HG03575 (cell line): Measurements from ENCODE around the gene AUTS2.

Experiments
- ATAC-seq: cut with Tn5 transposase; IDR thresholded peaks from one replicate; pipeline ENCODE4 v1.9.1; 2021; ENCODE audit not compliant: unreplicated experiment, insufficient number of reproducible peaks, low FRiP score; ENCODE audit errors: extremely low read depth

AUTS2 gene

GRCh38 chr7:70619130-70619529 is 1020.9 kb downstream of the AUTS2 start:
- ATAC-seq = no peak

GRCh38 chr7:70619659-70620058 is 1021.4 kb downstream of the AUTS2 start:
- no peak for ATAC-seq

- ATAC-seq = no peak
Observed at GRCh38 chr7:70620333-70621055, 1022.2 kb downstream of the AUTS2 start.

- no peak for ATAC-seq
Observed at GRCh38 chr7:70621954-70622600, 1023.8 kb downstream of the AUTS2 start.

GRCh38 chr7:70622936-70623335 is 1024.7 kb downstream of the AUTS2 start:
- no peak for ATAC-seq

- ATAC-seq = no peak
Observed at GRCh38 chr7:70624500-70625103, 1026.3 kb downstream of the AUTS2 start.

GRCh38 chr7:70627461-70627860 is 1029.2 kb downstream of the AUTS2 start:
- ATAC-seq = no peak

- ATAC-seq = no peak
Observed at GRCh38 chr7:70630440-70630817, 1032.2 kb downstream of the AUTS2 start.

GRCh38 chr7:70630818-70631457 is 1032.7 kb downstream of the AUTS2 start:
- no peak for ATAC-seq

- no peak for ATAC-seq
Observed at GRCh38 chr7:70631718-70632117, 1033.4 kb downstream of the AUTS2 start.

- ATAC-seq = no peak
Observed at GRCh38 chr7:70632400-70632799, 1034.1 kb downstream of the AUTS2 start.

GRCh38 chr7:70634071-70634470 is 1035.8 kb downstream of the AUTS2 start:
- ATAC-seq = no peak

GRCh38 chr7:70634610-70635068 is 1036.4 kb downstream of the AUTS2 start:
- no peak for ATAC-seq

- no peak for ATAC-seq
Observed at GRCh38 chr7:70635633-70636032, 1037.4 kb downstream of the AUTS2 start.

GRCh38 chr7:70636169-70636568 is 1037.9 kb downstream of the AUTS2 start:
- no peak for ATAC-seq

- no peak for ATAC-seq
Observed at GRCh38 chr7:70637726-70638125, 1039.5 kb downstream of the AUTS2 start.

- ATAC-seq = no peak
Observed at GRCh38 chr7:70638158-70639107, 1040.2 kb downstream of the AUTS2 start.

GRCh38 chr7:70640266-70640833 is 1042.1 kb downstream of the AUTS2 start:
- ATAC-seq = no peak
